Keratinocyte (primary cell): ENCODE results near the gene PNKP.

Experiments
- EZH2 ChIP-seq: IDR thresholded peaks from one replicate; pipeline ENCODE4 v1.6.1; 2012; ENCODE audit warnings: inconsistent platforms, mild to moderate bottlenecking, low read length, moderate library complexity
- TF ChIP-seq, protein P1 (sequence below), 3 experiments: IDR thresholded peaks in 1 of 3; conservative IDR thresholded peaks in 1 of 3; optimal IDR thresholded peaks in 1 of 3; 2 replicates in 2 of 3; 3 replicates in 1 of 3; pipeline versions ENCODE3 to v1.5.1; 2011; ENCODE audit warnings: low read length in 3 of 3, mild to moderate bottlenecking in 3 of 3, moderate library complexity in 2 of 3, control low read depth in 1 of 3, inconsistent platforms in 1 of 3; ENCODE audit not compliant: insufficient read depth in 2 of 3; ENCODE audit errors: extremely low read depth in 1 of 3

DNA sequence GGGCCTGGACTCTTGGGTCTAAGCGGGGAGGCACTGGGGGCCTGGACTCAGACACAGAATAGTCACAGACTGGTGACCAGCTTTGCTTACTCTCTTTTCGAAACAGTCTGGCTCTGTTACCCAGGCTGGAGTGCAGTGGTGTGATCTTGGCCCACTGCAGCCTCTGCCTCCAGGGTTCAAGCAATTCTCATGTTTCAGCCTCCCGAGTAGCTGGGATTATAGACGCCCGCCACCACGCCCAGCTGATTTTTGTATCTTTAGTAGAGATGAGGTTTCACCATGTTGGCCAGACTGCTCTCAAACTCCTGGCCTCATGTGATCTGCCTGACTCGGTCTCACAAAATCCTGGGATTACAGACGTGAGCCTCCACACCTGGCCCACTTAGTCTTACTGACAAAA is 38.2 kb downstream of the PNKP start:
- TF ChIP-seq, protein P1, sequence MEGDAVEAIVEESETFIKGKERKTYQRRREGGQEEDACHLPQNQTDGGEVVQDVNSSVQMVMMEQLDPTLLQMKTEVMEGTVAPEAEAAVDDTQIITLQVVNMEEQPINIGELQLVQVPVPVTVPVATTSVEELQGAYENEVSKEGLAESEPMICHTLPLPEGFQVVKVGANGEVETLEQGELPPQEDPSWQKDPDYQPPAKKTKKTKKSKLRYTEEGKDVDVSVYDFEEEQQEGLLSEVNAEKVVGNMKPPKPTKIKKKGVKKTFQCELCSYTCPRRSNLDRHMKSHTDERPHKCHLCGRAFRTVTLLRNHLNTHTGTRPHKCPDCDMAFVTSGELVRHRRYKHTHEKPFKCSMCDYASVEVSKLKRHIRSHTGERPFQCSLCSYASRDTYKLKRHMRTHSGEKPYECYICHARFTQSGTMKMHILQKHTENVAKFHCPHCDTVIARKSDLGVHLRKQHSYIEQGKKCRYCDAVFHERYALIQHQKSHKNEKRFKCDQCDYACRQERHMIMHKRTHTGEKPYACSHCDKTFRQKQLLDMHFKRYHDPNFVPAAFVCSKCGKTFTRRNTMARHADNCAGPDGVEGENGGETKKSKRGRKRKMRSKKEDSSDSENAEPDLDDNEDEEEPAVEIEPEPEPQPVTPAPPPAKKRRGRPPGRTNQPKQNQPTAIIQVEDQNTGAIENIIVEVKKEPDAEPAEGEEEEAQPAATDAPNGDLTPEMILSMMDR (optimal IDR thresholded peaks at IDR 0.05 in 1 of 3, IDR thresholded peaks at IDR 0.05 in 1 of 3, conservative IDR thresholded peaks at IDR 0.05 in 1 of 3; ENCODE audit: extremely low read depth in 1 of 3, insufficient read depth in 2 of 3, low read length in 3 of 3), result no peak
- TF ChIP-seq EZH2, result no peak
